K562 (cell line): ENCODE measurements around the gene ZKSCAN4. TPM values are rescaled to one million over a fixed set of nuclear protein-coding genes. Genes with fewer than 3 reads are reported as not detected.

Experiments
- ATAC-seq: fragments of 200-7000 bp; cut with Tn5 transposase; 3 replicates; pipeline ENCODE4 v1.9.1; 2020; ENCODE audit warnings: moderate library complexity
- BruUV-seq: library from RNA; stranded (reverse); fragments of 400-500 nt; replicated peaks from 2 replicates; lab custom pipeline; 2021; lab: Mats Ljungman, UMichigan
- CTCF ChIA-PET: fragments of 300-600 bp; formaldehyde crosslinking; extraction: SDS; loops from one replicate; lab custom pipeline; 2021; ENCODE audit warnings: low intra/inter-chr PET ratio; lab: Yijun Ruan, JAX
- POLR2A ChIA-PET: fragments of 300-600, 350-650 bp; sonication (Branson Sonifier 250); formaldehyde crosslinking; extraction: SDS; loops from one replicate; lab custom pipeline; 2021; ENCODE audit warnings: antibody characterized with exemption, inconsistent platforms; lab: Yijun Ruan, JAX
- DNase-seq, 4 experiments: peaks; one replicate each; pipeline versions ENCODE4 v3.0.0 to v3.0.0-alpha.2; 2011 to 2018; ENCODE audit warnings: low spot score in 3 of 4, mixed read lengths in 3 of 4; ENCODE audit errors: extremely low read depth in 1 of 4
- FAIRE-seq: peaks from 2 replicates; lab custom pipeline; 2011; peaks lifted over from hg19 to GRCh38; lab: Jason Lieb, UNC
- H2AFZ ChIP-seq: 2 replicates; pipeline ENCODE4 v1.6.0; 2011; ENCODE audit warnings: low read depth, low read length, control low read depth, inconsistent platforms
- H3K27ac ChIP-seq: fragments of 200-600 bp; 3 replicates; pipeline ENCODE4 v1.8.0; 2011; ENCODE audit warnings: low read depth, mild to moderate bottlenecking, control low read depth, inconsistent platforms, low read length, moderate library complexity, mixed read lengths; ENCODE audit errors: extremely low read depth
- H3K27me3 ChIP-seq, 2 experiments: fragments of 300-600 bp in 1 of 2; 2 replicates in 1 of 2; 3 replicates in 1 of 2; pipeline versions ENCODE4 v1.6.0 to v1.8.0; 2011; ENCODE audit warnings: inconsistent platforms in 2 of 2, low read length in 2 of 2, mild to moderate bottlenecking in 1 of 2, mixed read lengths in 1 of 2, moderate library complexity in 1 of 2; ENCODE audit not compliant: control insufficient read depth in 2 of 2, insufficient read depth in 2 of 2
- H3K36me3 ChIP-seq: fragments of 300-600 bp; 3 replicates; pipeline ENCODE4 v1.8.0; 2011; ENCODE audit warnings: mild to moderate bottlenecking, low read length, inconsistent platforms; ENCODE audit not compliant: control insufficient read depth, insufficient read depth
- H3K4me1 ChIP-seq, 2 experiments: fragments of 200-600 bp in 1 of 2; replicated peaks in 1 of 2; 2 replicates in 1 of 2; 3 replicates in 1 of 2; pipeline versions ENCODE4 v1.5.1 to v1.8.0; 2011; ENCODE audit warnings: inconsistent platforms in 2 of 2, low read length in 2 of 2, mild to moderate bottlenecking in 1 of 2, mixed read lengths in 1 of 2, moderate library complexity in 1 of 2; ENCODE audit not compliant: control insufficient read depth in 2 of 2, insufficient read depth in 2 of 2
- H3K4me2 ChIP-seq: 2 replicates; pipeline ENCODE4 v1.6.1; 2011; ENCODE audit warnings: low read length, control low read depth, inconsistent platforms, mixed read lengths; ENCODE audit not compliant: insufficient read depth
- H3K4me3 ChIP-seq: fragments of 200-600 bp; sonication (generic), shearing (Covaris generic); 2 replicates; pipeline ENCODE4 v1.5.1; 2016; ENCODE audit warnings: control low read depth, inconsistent platforms
- H3K79me2 ChIP-seq: fragments of 200-600 bp; 3 replicates; pipeline ENCODE4 v1.8.0; 2011; ENCODE audit warnings: low read length, inconsistent platforms; ENCODE audit not compliant: control insufficient read depth, insufficient read depth
- H3K9ac ChIP-seq, 2 experiments: 2 replicates each; pipeline versions ENCODE4 v1.6.0 to v1.6.1; 2011; ENCODE audit warnings: low read depth in 2 of 2, low read length in 2 of 2, control low read depth in 1 of 2, inconsistent platforms in 1 of 2, mild to moderate bottlenecking in 1 of 2, mixed read lengths in 1 of 2; ENCODE audit not compliant: insufficient read depth in 1 of 2
- H3K9me1 ChIP-seq: one replicate; pipeline ENCODE4 v1.6.0; 2011; ENCODE audit warnings: inconsistent platforms, mild to moderate bottlenecking, low read length, moderate library complexity; ENCODE audit not compliant: control insufficient read depth, insufficient read depth
- H3K9me3 ChIP-seq: replicated peaks from 2 replicates; pipeline ENCODE4 v1.5.1; 2011; ENCODE audit warnings: low read depth, low read length, inconsistent platforms; ENCODE audit not compliant: control insufficient read depth, insufficient read depth
- H4K20me1 ChIP-seq: replicated peaks from 2 replicates; pipeline ENCODE4 v1.6.1; 2011; ENCODE audit warnings: low read length, inconsistent platforms, mixed read lengths; ENCODE audit not compliant: control insufficient read depth, insufficient read depth
- ARID1B ChIP-seq: fragments of 450-650 bp; IDR thresholded peaks from 2 replicates; pipeline ENCODE4 v1.6.1; 2016; ENCODE audit warnings: antibody characterized with exemption, mild to moderate bottlenecking, inconsistent platforms
- BRF2 ChIP-seq: IDR thresholded peaks from 3 replicates; pipeline ENCODE4 v1.6.1; 2011; ENCODE audit warnings: borderline replicate concordance, mild to moderate bottlenecking; ENCODE audit not compliant: insufficient read length, insufficient read depth
- CAMTA2 ChIP-seq: fragments of 250-450 bp; sonication (Bioruptor Pico); conservative IDR thresholded peaks from 2 replicates; pipeline ENCODE4 v1.5.1; 2022
- ETS1 ChIP-seq: conservative IDR thresholded peaks from 2 replicates; pipeline ENCODE4 v1.6.1; 2011; ENCODE audit warnings: low read depth, mild to moderate bottlenecking, low read length; ENCODE audit not compliant: control insufficient read depth
- FOXO4 ChIP-seq: fragments of 450-650 bp; formaldehyde crosslinking; IDR thresholded peaks from 2 replicates; pipeline ENCODE4 v1.4.0; 2020; ENCODE audit warnings: mild to moderate bottlenecking, moderate library complexity
- HNRNPL ChIP-seq: fragments of 200-400 bp; formaldehyde crosslinking; IDR thresholded peaks from 2 replicates; pipeline ENCODE4 v1.6.1; 2017; ENCODE audit warnings: low read depth, mild to moderate bottlenecking, low read length
- MXI1 ChIP-seq: IDR thresholded peaks from 2 replicates; pipeline ENCODE4 v1.6.1; 2011; ENCODE audit warnings: low read depth, mild to moderate bottlenecking, improper control_type of control experiment, low read length
- NFIC ChIP-seq: fragments of 450-650 bp; IDR thresholded peaks from 2 replicates; pipeline ENCODE4 v1.6.1; 2017; ENCODE audit warnings: mild to moderate bottlenecking, inconsistent platforms
- NFRKB ChIP-seq: fragments of 450-650 bp; IDR thresholded peaks from 2 replicates; pipeline ENCODE4 v1.6.1; 2016; ENCODE audit warnings: low read depth
- POLR2G ChIP-seq: fragments of 200-400 bp; formaldehyde crosslinking; IDR thresholded peaks from 2 replicates; pipeline ENCODE4 v1.6.1; 2017; ENCODE audit warnings: low read depth, mild to moderate bottlenecking, antibody characterized with exemption, low read length, moderate library complexity
- RBBP5 ChIP-seq: fragments of 200-600 bp; sonication (generic); IDR thresholded peaks from 2 replicates; pipeline ENCODE4 v1.6.1; 2012; ENCODE audit warnings: borderline replicate concordance, mild to moderate bottlenecking, low read length, control low read depth, inconsistent platforms; ENCODE audit not compliant: insufficient read depth, poor library complexity, severe bottlenecking
- SMAD4 ChIP-seq: fragments of 250-450 bp; sonication (Bioruptor Pico); conservative IDR thresholded peaks from 2 replicates; pipeline ENCODE4 v1.8.0; 2021; ENCODE audit warnings: inconsistent platforms, mild to moderate bottlenecking, moderate library complexity
- ZNF780A ChIP-seq: fragments of 250-450 bp; sonication (Bioruptor Pico); IDR thresholded peaks from 2 replicates; pipeline ENCODE4 v1.5.0; 2021; ENCODE audit warnings: mild to moderate bottlenecking
- WGBS: fragments of 100-300 bp; shearing (Covaris generic); methylation state at CpG from one replicate; pipeline ENCODE4 v1.1.6; 2016; ENCODE audit warnings: low coverage, mixed read lengths; ENCODE audit not compliant: insufficient coverage; ENCODE audit errors: missing lambda C conversion rate; 5-methylcytosine and 5-hydroxymethylcytosine counted together
- in situ Hi-C: fragments of 300-500 bp; cut with MboI; formaldehyde crosslinking; loops from 4 replicates; pipeline ENCODE4 v1.15.0; 2018; ENCODE audit warnings: inconsistent platforms, mixed read lengths
- intact Hi-C: fragments of 100-400 bp; cut with micrococcal nuclease; formaldehyde crosslinking; loops from 2 replicates; pipeline ENCODE4 v1.14.2; 2022
- polyA plus RNA-seq, 8 experiments: library from polyadenylated mRNA; depleted of rRNA in 4 of 8; stranded (reverse) in 5 of 8; unstranded in 3 of 8; fragments of >200 nt; fragmentation: Nextera tagmentation in 2 of 8; fragmentation: Illumina TruSeq in 1 of 8; extraction: Ambion mirVana in 2 of 8; extraction: Trizol in 1 of 8; gene quantifications; 2 replicates each; pipeline versions ENCODE4 v1.2.1 to v1.2.3, GENCODE V29; 2011 to 2014; ENCODE audit warnings: inconsistent platforms in 1 of 8, missing spikeins in 1 of 8
- total RNA-seq, 7 experiments: library from RNA; depleted of rRNA in 6 of 7; stranded (reverse); fragments of >200 nt in 6 of 7; fragmentation: Illumina TruSeq in 2 of 7; extraction: Trizol in 2 of 7; gene quantifications; 2 replicates each; pipeline versions ENCODE4 v1.2.1 to v1.2.3, GENCODE V29; 2011 to 2021; ENCODE audit warnings: low replicate concordance in 1 of 7
- TF ChIP-seq, protein P1 (sequence below): fragments of 200-800 bp; sonication (Bioruptor generic); IDR thresholded peaks from 2 replicates; pipeline ENCODE4 v1.6.1; 2017; ENCODE audit warnings: missing genetic modification characterization, missing compliant biosample characterization

Gene ZKSCAN4
- total and polyA plus RNA-seq, 9 of the 15 experiments (the other 6 are each of a cell fraction or from before 2014, with no cell fraction given): 1.2 to 5.3 (median 4.7) TPM

DNA sequence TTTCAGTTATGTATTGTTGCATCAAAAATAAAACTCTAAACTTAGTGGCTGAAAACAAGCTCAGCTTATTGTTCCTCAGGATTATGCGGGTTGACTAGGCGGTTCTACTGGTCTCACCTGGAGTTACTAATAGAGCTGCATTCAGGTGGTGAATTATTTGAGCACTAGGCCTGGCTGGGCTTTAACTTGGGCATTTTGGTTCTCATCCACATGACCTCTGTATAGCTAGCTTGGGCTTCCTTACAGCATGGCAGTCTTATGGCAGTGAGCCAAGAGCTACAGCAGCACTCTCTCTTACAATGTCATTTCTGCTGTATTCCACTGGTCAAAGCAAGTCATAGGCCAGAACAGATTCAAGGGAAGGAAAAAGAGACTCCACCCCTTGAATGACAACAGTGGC is 30.9 kb upstream of the ZKSCAN4 start (continued):
- TF ChIP-seq BRF2: no peak
- TF ChIP-seq NFIC: peak; percentile 95

DNA sequence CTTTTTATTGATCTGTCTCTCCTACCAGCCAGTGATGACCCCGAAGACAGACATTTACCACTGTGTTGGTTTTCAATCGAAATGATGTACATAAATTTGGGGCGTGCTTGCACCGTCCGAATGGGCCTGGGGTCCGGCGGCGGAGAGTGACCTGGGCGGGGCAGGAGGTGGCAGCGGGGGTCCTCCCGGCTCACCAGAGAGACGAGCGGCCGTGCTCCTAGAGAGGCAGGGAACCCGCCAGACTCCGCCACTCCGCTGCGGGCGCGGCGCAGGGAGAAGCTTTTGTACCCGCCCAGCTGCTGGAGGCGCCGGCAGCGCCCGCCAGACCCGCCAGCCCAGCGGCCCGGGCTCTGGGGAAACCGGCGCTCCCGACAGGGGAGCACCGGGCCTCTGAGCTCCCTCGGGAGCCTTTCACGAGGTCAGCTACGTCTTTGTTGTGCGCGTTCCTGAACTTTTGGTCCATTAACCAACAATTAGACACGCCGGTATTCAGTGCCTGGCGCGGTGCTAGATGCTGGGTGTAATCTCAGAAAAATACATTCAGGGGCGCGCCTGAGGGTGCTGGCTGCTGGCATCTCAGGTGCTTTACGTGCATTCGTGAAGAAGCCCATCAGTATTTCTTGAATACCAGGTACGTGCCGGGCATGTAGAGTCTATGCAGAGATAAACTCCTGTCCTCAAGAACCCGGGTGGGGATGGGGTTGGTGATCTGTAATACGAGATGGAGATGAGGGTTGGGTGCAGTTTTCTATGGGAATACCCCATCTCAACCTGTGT is 29.4 kb upstream of the ZKSCAN4 start, which contains the start of gene PGBD1:
TSS of gene PGBD1 (plus strand) at position 285 of the 777 bp plus-strand sequence. CDS start 2,242 bp downstream, outside the sequence.
- in situ Hi-C loops (no loop called here), intact Hi-C loops (loop anchor here (5.0 kb wide), 2 partner anchors 54 to 56 kb away; partner anchors contain the start of genes ZSCAN31 and ZSCAN9)
- TF ChIP-seq FOXO4 (CRISPR knock-in tag) (no peak), ZNF780A (CRISPR knock-in tag) (no peak), RBBP5 (peak; percentile 95), CAMTA2 (CRISPR knock-in tag) (no peak), SMAD4 (CRISPR knock-in tag) (peak; percentile 94), ETS1 (peak; percentile 86), POLR2G (peak; percentile 96), NFRKB (no peak), HNRNPL (peak; percentile 65; the same call in 1 of the 2 replicates), MXI1 (no peak), ARID1B (0 out of 2 replicates have a peak, but pooled peaks have one; percentile 19)
- TF ChIP-seq, protein P1, sequence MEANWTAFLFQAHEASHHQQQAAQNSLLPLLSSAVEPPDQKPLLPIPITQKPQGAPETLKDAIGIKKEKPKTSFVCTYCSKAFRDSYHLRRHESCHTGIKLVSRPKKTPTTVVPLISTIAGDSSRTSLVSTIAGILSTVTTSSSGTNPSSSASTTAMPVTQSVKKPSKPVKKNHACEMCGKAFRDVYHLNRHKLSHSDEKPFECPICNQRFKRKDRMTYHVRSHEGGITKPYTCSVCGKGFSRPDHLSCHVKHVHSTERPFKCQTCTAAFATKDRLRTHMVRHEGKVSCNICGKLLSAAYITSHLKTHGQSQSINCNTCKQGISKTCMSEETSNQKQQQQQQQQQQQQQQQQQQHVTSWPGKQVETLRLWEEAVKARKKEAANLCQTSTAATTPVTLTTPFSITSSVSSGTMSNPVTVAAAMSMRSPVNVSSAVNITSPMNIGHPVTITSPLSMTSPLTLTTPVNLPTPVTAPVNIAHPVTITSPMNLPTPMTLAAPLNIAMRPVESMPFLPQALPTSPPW (CRISPR knock-in tag): peak; percentile 55

More for the DNA sequence above, 29.4 kb upstream of the ZKSCAN4 start, which contains the start of gene PGBD1:
- peak within 1 kb of the TSS; percentile 87 for H2AFZ ChIP-seq
- H4K20me1 ChIP-seq: no peaks in the 10 kb centered on the region
- peak within 1 kb of the TSS; percentile 81 to 93 for H3K9ac ChIP-seq
- no peaks in the 10 kb centered on the region for H3K9me1 ChIP-seq
- H3K4me3 ChIP-seq: peak within 1 kb of the TSS; percentile 73
- peak within 1 kb of the TSS; percentile 85 for H3K4me2 ChIP-seq
- peaks cover 39% of the 10 kb centered on the region for H3K36me3 ChIP-seq
- ATAC-seq: peak; percentile 97
- peaks cover 6% of the 10 kb centered on the region; the same call in 1 of the 2 replicates for H3K9me3 ChIP-seq
- no TSS peak for BruUV-seq
- ChIA-PET POLR2A (interaction anchor here (0.6 to 5.4 kb wide), 15 partner anchors 11 to 143 kb away, joined by 3 to 61 read pairs (median 4); partner anchors contain the start of genes ZKSCAN4, ZKSCAN8 and ZSCAN26), CTCF (no interaction called here)
- peak; percentile 76 to 92 (median 86) for DNase-seq
- peak; percentile 11 for FAIRE-seq
- peaks cover 4 to 7% of the 10 kb centered on the region in 2 experiments; a peak in 2 of 5 replicates for H3K4me1 ChIP-seq
- H3K27ac ChIP-seq: peak within 1 kb of the TSS; percentile 48
- H3K79me2 ChIP-seq: peaks cover 16% of the 10 kb centered on the region
- no peaks in the 10 kb centered on the region for H3K27me3 ChIP-seq
- WGBS: under 1% methylated on average over 50 of the region's 50 CpGs
